Central memory CD4-positive, alpha-beta T cell (primary cell): Measurements from ENCODE around the gene PAX9.

Source experiments
- DNase-seq: peaks from one replicate; pipeline ENCODE4 v3.0.0; 2022
- total RNA-seq, 3 experiments: gene quantifications; one replicate each; lab custom pipeline; 2026; lab: John Stamatoyannopoulos, UW

PAX9 gene
- 0.07 to 0.58 (median 0.22) reads per million in 3 experiments for total RNA-seq

DNA sequence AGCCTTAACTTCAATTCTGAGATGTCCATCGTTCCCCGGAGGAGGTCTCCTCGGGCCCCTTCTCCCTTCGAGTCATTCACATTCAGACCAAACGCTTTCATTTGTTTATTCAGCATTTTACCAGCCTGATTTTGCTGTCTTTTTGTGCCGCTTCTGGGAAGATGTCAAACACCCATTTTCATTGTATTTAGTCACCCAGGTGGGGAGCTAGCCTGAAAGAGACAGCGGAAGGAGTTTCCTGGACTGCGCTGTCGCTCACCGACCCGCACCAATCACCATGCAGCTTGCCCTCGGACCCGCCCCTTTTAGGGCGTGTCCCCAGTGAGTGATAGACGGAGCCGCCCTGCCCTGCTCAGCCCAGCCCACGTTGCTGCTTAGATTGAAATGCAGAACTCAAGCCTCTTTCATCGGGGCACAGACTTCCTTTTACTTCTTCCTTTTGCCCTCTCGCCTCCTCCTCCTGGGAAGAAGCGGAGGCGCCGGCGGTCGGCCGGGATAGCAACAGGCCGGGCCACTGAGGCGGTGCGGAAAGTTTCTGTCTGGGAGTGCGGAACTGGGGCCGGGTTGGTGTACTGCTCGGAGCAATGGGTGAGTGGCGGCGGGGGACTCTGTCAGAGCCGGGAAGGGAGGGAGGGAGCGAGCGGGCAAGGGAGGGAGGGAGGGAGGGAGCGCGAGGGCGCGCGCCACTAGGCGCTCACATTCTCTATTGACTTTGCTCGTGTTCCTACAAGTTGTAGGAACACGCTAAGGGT is at the start of gene PAX9:
Gene PAX9 (plus strand): TSS at position 355 of the 752 bp plus-strand sequence. CDS start 230 bp downstream, at position 585.
- DNase-seq: no peak

- no peak for DNase-seq
These were observed 43.8 kb upstream of the PAX9 start for GRCh38 chr14:36617824-36618223.

DNA sequence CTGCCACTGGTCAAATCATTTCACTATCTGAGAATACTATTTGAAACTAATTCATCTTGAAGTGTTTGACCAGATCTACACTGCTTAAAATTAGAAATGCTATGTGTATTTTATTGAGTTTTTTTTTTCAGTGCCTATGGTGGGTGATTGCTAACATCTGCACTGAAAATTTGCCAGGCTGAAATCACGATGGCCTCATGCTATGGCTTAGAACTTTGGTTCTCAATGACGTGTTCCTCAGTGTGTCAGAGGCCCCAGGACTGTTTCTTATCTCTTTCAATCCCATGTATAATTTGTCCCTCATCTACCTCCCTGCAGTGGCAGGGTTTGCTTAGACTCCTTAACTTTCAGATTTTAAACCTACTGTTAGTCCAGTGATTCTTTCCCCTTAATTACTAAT is 43.0 kb upstream of the PAX9 start:
- DNase-seq: no peak

DNA sequence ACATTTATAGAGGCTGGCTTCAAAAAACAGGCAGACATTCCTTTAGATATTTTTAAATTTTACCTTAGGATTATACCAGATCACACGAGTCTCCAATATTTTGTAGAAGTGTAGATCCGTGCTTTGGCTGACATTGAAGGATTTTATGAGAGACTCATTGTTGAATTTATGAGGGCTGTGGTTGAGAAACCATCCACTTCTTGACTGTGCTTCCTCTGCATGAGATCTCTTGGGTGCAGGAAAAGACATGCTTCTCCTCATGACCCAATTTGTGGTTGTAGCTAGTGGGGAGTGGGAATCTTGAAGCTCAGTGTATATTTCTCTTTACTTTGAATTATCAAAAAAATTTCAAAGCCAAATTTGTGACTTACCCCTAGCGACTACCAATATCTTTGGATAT is 42.5 kb upstream of the PAX9 start:
- no peak for DNase-seq

DNA sequence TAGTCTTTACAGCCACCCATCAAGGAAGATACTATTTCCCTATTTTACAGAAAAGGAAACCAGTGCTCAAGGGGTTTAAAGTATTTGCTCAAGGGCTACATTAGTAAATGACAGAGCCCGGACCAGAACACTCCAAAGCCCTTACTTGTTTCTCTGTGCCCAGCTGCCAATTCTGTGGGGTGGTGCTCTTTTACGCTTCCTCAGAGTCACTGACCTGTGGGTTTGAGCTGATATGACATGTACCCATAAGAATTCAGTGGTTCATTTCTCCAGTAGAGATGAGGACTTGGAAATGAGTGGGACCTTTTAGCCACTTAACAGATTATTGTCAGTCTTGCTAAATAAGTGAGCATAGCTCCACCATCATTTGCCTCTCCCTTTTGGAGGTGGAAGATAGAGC is 41.8 kb upstream of the PAX9 start:
- no peak for DNase-seq

GRCh38 chr14:36625014-36625413 is 36.6 kb upstream of the PAX9 start:
- DNase-seq: no peak

- DNase-seq: no peak
These were observed 36.2 kb upstream of the PAX9 start for GRCh38 chr14:36625436-36625835.

- DNase-seq: no peak
These were observed 35.5 kb upstream of the PAX9 start for GRCh38 chr14:36626151-36626550.

DNA sequence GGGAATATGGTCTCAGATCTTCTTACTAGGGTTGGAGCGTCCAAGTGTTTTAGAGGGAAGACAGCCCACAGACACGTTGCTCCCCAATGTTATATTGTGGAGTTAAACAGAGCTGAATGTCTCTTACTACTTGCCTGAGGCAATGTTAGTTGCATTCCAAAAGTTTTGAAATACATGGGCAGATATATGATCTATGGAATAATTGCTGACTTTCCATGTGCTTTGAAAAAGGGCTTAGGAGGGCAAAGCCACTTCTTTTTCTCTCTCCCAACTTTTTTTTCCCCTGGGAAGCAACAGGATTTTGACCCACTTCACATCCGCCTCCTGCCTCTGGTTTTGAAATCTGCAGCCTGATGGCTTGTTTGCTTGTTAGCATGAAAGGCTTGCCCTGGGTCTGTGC is 33.7 kb upstream of the PAX9 start:
- no peak for DNase-seq

DNA sequence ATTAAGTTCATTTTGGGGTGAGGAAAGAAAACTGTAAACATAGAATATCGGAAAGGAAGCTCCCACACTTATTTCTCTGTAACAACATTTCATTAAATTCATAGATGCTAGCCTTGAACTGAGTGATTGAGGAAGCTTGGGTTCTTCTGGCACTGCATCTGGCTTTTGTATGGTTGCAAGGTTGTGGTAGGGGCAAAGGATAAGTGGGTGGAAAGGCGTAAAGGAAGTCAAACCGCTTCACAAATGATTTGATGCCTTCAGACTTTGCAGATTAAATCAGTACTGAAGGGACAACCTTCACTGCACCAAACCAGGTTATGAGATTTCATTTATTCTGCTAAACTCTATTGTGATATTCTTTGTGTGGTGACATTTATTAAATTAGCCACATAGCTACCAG is 28.1 kb upstream of the PAX9 start:
- DNase-seq: no peak

- no peak for DNase-seq
These were observed 14.8 kb upstream of the PAX9 start for GRCh38 chr14:36646664-36647416.

DNA sequence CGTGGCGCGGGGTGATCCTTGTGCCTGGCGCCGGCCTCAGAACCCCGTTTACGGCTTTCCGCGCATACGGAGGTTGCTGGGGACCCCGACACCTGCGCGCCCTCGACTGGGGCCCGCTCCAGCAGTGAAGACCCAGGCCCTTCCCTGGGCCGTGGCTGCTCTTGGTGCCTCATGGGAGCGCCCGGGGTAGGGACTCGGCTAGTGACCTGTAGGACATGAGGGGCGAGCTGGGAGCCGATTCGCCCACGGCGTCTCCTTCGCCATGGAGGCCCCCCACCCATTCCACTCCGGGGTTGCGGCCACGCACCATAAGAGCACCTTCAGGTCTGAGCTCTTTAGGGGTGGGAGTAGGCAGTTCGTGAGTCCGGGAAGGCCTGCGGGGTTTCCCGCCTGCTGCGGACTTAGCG is 14.2 kb upstream of the PAX9 start:
- no peak for DNase-seq

- DNase-seq: no peak
These were observed 13.6 kb upstream of the PAX9 start for GRCh38 chr14:36647824-36648753.

DNA sequence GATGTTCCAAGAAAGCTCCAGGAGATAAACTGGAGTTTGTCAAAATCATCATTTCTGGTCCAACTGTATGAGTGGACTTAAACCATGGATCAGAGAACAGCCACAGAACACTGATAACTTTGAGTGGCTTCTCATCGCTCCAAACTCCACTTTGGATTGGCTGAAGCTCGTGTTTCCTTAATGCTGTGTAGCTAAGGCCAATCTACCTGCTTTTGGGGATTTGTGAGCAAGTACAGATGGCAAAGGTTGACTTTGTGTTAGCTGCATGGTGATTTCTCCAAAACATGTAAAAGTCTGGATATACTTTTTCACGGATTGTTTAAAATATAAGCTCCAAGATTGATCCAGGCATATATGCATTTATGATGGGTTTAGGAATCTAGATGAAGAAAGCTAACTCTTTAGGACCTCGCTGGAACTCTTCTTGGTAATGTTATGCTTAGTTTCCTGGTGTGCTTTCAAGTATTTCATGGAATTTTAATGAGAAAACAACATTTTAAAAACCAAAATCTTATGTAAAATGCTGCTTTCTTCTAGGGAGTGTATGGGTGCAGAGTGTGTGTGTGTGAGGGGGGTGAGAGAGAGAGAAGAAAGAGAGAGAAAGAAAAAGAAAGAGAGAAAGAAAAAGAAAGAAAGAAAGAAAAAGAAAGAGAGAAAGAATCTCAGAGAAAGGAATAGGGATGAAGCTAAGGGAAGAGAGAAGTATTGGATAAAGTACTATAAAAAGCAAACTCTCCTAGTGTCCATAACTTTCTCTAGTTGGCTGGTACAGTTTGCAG is 11.6 kb upstream of the PAX9 start:
- no peak for DNase-seq

GRCh38 chr14:36652542-36653201 is 9.0 kb upstream of the PAX9 start:
- DNase-seq: no peak

- no peak for DNase-seq
These were observed 8.2 kb upstream of the PAX9 start for GRCh38 chr14:36653413-36653812.

DNA sequence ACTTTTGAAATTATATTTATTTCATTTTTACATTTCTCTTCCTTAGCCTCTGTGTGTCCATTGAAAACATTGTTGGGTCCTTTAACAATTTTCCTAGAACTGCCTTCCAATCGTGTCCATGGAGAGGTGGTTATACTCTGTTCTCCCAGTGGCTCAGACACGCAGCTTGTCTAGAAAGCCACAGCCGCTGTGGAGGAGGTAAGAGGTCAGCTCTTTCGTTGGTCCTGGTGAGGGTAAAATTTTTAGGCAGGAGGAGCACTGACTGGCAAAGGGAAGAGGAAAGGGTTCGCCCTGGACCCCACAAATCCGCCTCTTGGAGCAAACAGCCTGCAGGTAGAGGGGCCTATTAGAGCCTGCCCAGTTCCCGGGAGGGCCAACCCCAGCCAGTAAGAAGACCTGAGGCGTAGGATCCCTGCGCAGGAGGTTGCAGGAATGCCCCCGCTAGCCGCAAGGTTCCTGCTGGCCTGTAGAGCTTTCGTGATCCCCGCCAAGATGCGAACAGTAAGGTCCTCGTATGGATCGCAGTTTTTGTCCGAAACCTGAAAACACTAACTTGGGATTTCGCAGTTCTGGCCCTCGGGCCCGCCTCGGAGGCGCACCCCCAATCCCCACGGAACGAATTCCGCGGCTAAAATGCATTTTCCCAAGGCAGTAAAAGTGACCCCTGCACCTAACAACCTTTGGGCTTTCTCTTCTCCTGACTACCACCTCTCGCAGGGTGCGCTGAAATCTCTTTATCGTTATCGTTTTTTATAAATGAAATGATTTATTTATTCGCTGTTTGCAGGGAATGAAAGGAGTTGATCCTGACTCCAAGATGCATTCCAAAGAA is 7.5 kb upstream of the PAX9 start:
- no peak for DNase-seq

- DNase-seq: no peak
These were observed 6.8 kb upstream of the PAX9 start for GRCh38 chr14:36654794-36655381.

DNA sequence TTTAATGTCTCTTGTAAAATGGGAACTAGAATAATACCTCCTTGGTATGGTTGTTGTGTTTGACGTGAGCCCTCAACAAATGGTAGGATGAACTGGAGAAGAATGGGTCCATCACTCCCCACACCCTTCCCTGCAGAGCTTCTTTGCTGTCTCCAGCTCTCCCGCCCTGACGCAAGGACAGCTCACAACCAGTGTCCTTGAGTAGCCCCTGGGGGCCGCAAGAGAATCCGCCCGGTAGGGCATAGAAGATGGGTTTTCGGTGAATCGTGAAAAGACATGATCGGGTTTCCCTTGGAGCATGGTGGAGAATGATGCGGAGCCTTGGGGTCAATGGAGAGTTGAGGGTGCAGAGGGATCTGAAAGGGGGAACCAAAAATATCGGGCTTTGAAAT is 6.1 kb upstream of the PAX9 start:
- no peak for DNase-seq

DNA sequence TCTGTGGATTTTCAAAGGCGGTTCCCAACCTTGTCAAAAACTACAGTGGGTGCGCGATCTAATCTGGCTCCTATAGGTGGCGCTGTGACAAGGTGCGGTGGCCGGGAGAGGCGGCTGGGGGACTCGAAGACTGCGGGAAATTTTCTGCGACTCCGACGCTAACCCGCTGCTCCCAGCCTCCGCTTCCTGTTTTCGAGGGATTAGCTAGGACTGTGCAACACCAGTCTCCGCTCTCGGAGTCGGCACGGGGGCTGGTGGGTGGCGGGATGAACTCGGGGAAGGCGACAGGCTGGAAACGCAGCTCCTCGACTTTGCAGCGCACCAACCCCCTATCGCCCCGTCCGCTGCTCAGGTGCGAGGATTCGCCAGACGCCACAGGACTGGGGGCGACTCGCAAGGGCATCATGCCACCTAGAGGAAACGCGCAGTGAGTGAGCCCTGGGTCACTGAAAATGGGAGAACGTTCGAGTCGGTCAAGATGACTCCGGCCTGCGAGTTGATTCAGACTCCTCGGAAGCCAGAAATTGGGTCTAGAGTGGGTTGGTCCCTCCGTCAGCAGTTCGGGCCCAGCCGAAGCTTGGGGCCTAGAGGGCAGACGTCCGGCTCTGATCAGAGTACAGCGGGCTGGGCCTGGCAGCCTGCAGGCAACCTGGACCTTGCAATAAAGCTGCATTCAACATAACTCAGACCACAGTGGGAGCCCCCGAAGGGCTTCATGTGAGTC is 5.5 kb upstream of the PAX9 start:
- no peak for DNase-seq
